ENCODE measurements around the gene STK32B.

STK32B gene

DNA sequence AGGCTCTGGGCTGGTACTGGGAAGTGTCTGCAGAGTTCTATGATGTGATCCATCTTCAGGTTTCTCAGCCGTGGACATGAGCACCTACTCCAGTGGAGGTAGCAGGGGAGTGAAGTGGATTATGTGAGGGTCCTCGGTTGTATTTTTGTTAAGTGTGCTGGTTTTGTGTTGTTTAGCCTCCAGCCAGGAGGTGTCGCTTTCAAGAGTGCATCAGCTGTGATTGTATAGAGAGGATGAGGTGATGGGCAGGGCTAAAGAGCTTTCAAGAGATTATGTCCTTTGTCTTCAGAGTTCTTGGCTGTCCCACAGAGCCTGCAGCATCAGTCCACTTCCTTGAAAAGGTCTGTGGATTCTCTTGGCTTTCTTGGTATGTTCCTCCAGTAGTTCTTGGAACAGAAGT is 256.6 kb downstream of the STK32B start:
- Histone ChIP-seq H3K9ac (ENCODE audit: low read length) (no peak overlapping the region), H3K36me3 (ENCODE audit: control insufficient read depth, insufficient read depth, low read length) (no peaks in the 10 kb centered on the region), H3K4me1 (ENCODE audit: control insufficient read depth, insufficient read depth, low read length) (no peaks in the 10 kb centered on the region), H3K4me3 (ENCODE audit: low read length) (no peak overlapping the region), H3K27me3 (ENCODE audit: control insufficient read depth, insufficient read depth, low read length) (no peaks in the 10 kb centered on the region), H3K9me3 (ENCODE audit: control insufficient read depth, low read length) (no peaks in the 10 kb centered on the region)

DNA sequence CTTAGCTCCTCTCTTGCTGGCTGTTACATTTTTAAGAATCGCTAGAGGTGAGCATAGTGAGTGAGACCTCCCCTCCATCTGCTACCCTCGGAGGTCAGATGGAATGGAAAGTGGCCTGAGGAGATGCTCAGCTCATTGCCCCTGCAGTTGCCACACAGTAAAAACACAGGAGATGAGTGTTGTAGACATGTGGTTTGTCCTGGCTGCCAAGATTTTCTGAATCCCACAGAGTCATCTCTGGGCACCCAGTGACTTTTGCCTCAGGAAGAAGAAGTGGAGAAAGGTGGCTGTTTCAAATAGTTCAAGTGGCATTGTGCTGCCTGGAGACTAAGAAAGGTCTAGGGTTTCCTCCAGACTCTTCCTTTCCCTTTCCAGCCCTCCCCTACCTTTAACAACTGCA is 271.0 kb downstream of the STK32B start:
- H3K36me3 ChIP-seq (ENCODE audit: control insufficient read depth, insufficient read depth, low read length): no peaks in the 10 kb centered on the region
- no peaks in the 10 kb centered on the region for H3K4me1 ChIP-seq (ENCODE audit: control insufficient read depth, insufficient read depth, low read length)
- H3K4me3 ChIP-seq (ENCODE audit: low read length): no peak overlapping the region
- no peaks in the 10 kb centered on the region for H3K9me3 ChIP-seq (ENCODE audit: control insufficient read depth, low read length)
- no peaks in the 10 kb centered on the region for H3K27me3 ChIP-seq (ENCODE audit: control insufficient read depth, insufficient read depth, low read length)
- H3K9ac ChIP-seq (ENCODE audit: low read length): no peak overlapping the region

DNA sequence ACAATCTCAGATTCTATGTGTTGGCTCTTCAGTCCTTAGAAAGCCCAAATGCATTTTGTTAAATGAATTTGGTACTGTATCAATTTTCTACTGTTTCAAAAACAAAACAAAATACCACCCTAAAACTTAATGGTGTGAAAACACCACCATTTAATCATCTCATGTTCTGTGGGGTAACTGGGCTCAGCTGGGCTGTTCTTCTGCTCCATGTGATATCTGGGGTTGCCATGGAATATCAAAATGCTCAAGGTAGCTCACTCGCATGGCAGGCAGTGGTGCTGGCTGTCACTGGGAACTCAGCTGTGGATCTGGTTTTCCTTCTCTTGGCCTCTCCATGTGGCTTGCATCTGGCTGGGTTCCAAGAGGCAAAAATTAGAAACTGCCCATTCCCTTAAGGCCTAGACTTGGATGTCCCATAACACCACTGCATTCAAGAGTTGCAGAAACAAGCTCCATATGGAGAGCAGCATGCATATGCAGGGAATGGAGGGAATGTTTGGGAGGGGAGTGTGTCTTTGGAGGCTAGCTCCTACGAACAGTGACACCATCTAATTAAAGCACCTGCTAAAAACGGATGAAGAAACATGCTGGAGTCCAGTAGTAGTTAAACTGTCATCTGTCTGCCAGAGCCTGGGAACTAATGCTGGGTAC is 279.2 kb downstream of the STK32B start:
- no peaks in the 10 kb centered on the region for H3K9me3 ChIP-seq (ENCODE audit: control insufficient read depth, low read length)
- H3K4me3 ChIP-seq (ENCODE audit: low read length): no peak overlapping the region
- H3K27me3 ChIP-seq (ENCODE audit: control insufficient read depth, insufficient read depth, low read length): no peaks in the 10 kb centered on the region
- H3K36me3 ChIP-seq (ENCODE audit: control insufficient read depth, insufficient read depth, low read length): no peaks in the 10 kb centered on the region
- H3K9ac ChIP-seq (ENCODE audit: low read length): no peak overlapping the region
- no peaks in the 10 kb centered on the region for H3K4me1 ChIP-seq (ENCODE audit: control insufficient read depth, insufficient read depth, low read length)

DNA sequence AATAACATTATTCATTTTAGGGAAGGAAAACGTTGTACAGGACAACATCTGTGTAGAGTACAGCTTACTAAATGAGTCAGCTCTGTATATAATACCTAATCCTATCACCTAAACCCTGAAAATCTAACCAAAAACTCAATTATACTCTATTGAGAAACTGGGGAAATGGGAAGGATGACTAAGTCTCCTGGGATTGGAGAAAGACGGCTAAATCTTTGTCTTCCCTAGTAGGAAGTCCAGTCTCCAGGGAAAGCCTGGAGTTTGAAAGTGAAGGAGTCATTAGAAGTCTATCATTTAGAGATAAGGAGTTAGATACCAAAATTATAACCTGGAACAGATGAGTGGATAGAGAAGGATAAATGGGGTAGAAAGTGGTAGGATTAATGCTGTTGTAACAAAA is 286.5 kb downstream of the STK32B start:
- Histone ChIP-seq H3K9ac (ENCODE audit: low read length) (no peak overlapping the region), H3K4me3 (ENCODE audit: low read length) (no peak overlapping the region), H3K9me3 (ENCODE audit: control insufficient read depth, low read length) (no peaks in the 10 kb centered on the region), H3K4me1 (ENCODE audit: control insufficient read depth, insufficient read depth, low read length) (no peaks in the 10 kb centered on the region), H3K36me3 (ENCODE audit: control insufficient read depth, insufficient read depth, low read length) (no peaks in the 10 kb centered on the region), H3K27me3 (ENCODE audit: control insufficient read depth, insufficient read depth, low read length) (no peaks in the 10 kb centered on the region)

DNA sequence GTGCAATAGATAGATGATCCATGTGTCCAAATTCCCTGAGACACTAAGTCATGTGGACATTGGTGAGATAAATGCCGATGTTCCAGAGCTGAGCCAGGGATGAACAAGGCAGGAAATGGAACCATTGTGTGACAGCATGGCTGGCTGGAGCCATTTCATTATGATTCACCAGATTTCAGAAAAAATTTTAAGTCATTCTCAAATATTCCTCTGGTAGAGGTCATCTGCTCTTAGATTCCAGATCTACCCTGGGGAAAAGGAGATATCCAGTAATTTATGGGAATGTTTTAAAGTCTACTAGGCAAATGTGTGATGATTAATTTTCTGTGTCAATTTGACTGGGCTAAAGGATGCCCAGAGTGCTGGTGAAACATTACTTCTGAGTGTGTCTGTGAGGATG is 287.3 kb downstream of the STK32B start:
- Histone ChIP-seq H3K4me1 (ENCODE audit: control insufficient read depth, insufficient read depth, low read length) (no peaks in the 10 kb centered on the region), H3K36me3 (ENCODE audit: control insufficient read depth, insufficient read depth, low read length) (no peaks in the 10 kb centered on the region), H3K9me3 (ENCODE audit: control insufficient read depth, low read length) (no peaks in the 10 kb centered on the region), H3K9ac (ENCODE audit: low read length) (no peak overlapping the region), H3K27me3 (ENCODE audit: control insufficient read depth, insufficient read depth, low read length) (no peaks in the 10 kb centered on the region), H3K4me3 (ENCODE audit: low read length) (no peak overlapping the region)

DNA sequence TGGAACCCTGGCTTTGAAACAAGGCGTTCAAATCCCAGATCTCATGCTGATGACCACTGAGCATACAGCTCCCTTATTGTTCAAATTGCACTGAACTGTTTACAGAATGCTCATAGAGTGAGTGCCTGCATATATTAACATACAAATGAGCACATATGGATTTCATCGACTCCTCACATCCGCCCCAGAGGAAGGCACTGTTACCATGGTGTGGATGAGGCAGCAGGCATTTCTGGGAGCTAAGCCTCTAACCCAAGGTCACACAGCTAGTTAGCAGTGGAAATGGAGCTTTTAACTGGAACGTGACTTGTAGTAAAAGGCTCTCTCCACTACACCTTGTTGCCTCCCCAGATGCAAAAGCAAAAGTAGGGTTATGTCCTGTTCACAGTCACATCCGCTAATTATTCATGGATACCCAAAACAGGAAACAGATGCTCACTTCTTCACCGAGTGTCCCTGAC is 289.7 kb downstream of the STK32B start:
- Histone ChIP-seq H3K36me3 (ENCODE audit: control insufficient read depth, insufficient read depth, low read length) (no peaks in the 10 kb centered on the region), H3K9me3 (ENCODE audit: control insufficient read depth, low read length) (no peaks in the 10 kb centered on the region), H3K4me3 (ENCODE audit: low read length) (no peak overlapping the region), H3K9ac (ENCODE audit: low read length) (no peak overlapping the region), H3K4me1 (ENCODE audit: control insufficient read depth, insufficient read depth, low read length) (no peaks in the 10 kb centered on the region), H3K27me3 (ENCODE audit: control insufficient read depth, insufficient read depth, low read length) (no peaks in the 10 kb centered on the region)

DNA sequence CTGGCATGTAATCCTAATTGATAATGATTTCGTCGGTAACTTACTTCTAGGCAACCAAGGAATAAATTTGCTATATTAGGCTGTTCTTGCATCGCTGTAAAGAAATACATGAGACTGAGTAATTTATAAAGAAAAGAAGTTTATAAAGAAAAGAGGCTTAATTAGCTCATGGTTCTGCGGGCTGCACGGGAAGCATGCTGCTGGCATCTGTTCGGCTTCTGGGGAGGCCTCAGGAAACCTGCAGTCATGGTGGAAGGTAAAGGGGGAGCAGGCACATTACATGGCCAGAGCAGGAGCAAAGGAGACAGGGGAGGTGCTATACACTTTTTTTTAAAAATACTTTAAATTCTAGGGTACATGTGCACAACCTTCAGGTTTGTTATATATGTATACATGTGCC is 290.2 kb downstream of the STK32B start:
- no peaks in the 10 kb centered on the region for H3K4me1 ChIP-seq (ENCODE audit: control insufficient read depth, insufficient read depth, low read length)
- H3K9me3 ChIP-seq (ENCODE audit: control insufficient read depth, low read length): no peaks in the 10 kb centered on the region
- H3K4me3 ChIP-seq (ENCODE audit: low read length): no peak overlapping the region
- H3K27me3 ChIP-seq (ENCODE audit: control insufficient read depth, insufficient read depth, low read length): no peaks in the 10 kb centered on the region
- H3K9ac ChIP-seq (ENCODE audit: low read length): no peak overlapping the region
- no peaks in the 10 kb centered on the region for H3K36me3 ChIP-seq (ENCODE audit: control insufficient read depth, insufficient read depth, low read length)

DNA sequence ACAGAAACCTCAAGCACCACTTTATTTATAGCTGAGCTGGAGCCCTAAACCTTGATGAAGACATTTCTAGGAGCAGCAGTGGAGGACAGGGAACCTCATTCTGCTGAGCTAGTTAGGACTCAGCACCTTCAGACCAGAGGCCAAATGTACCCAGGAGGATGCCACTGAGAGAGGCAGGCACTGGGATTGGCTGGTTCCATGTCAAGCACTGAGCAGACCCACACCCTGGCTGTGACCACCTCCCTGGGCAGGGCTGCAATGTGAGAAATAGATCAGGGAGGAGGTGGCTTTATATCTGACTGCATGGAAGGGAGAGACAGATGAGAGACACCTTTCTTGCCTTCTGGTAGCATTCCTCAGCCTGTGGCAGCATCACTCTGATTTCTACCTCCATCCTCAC is 304.6 kb downstream of the STK32B start:
- H3K36me3 ChIP-seq (ENCODE audit: control insufficient read depth, insufficient read depth, low read length): no peaks in the 10 kb centered on the region
- H3K4me1 ChIP-seq (ENCODE audit: control insufficient read depth, insufficient read depth, low read length): no peaks in the 10 kb centered on the region
- H3K4me3 ChIP-seq (ENCODE audit: low read length): no peak overlapping the region
- H3K27me3 ChIP-seq (ENCODE audit: control insufficient read depth, insufficient read depth, low read length): no peaks in the 10 kb centered on the region
- no peaks in the 10 kb centered on the region for H3K9me3 ChIP-seq (ENCODE audit: control insufficient read depth, low read length)
- H3K9ac ChIP-seq (ENCODE audit: low read length): no peak overlapping the region

DNA sequence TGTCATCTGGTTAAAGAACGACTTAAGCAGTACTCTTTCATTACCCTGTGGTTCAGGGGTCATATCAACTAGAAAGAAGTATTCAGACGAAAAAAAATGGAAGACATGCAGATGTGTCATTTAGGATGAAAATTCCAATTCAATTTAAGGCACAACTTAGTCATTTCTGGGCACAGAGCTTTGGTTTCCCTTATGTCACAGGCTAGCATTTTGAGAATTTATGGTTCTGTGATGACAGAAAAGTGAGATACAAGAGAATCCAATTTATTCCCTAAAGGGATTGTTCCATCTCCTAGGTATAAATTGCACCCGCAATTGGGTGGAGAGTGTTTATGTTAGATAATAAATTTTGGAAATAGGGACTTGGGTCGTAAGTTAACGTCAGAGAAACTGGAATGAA is 306.6 kb downstream of the STK32B start:
- H3K27me3 ChIP-seq (ENCODE audit: control insufficient read depth, insufficient read depth, low read length): no peaks in the 10 kb centered on the region
- no peaks in the 10 kb centered on the region for H3K4me1 ChIP-seq (ENCODE audit: control insufficient read depth, insufficient read depth, low read length)
- no peak overlapping the region for H3K9ac ChIP-seq (ENCODE audit: low read length)
- no peaks in the 10 kb centered on the region for H3K9me3 ChIP-seq (ENCODE audit: control insufficient read depth, low read length)
- H3K4me3 ChIP-seq (ENCODE audit: low read length): no peak overlapping the region
- no peaks in the 10 kb centered on the region for H3K36me3 ChIP-seq (ENCODE audit: control insufficient read depth, insufficient read depth, low read length)

DNA sequence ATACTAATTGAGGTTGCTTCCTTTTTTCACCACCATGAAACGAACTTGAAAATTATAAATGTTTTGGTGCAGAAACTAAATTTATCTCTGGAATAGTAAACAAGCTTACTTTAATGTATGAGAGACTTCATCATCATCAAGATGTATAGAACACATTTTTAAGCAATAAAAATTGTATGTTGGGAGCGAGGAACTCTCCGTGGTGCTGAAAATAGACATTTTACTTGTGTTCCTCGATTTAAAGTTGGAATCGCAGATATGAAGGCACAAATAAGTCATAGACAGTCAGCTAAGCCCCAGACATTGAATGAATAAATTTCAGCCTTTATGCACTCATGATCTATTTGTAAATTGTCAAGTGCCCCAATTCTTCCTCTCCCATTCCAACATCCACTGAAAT is 310.7 kb downstream of the STK32B start:
- Histone ChIP-seq H3K4me3 (ENCODE audit: low read length) (no peak overlapping the region), H3K27me3 (ENCODE audit: control insufficient read depth, insufficient read depth, low read length) (no peaks in the 10 kb centered on the region), H3K9me3 (ENCODE audit: control insufficient read depth, low read length) (no peaks in the 10 kb centered on the region), H3K4me1 (ENCODE audit: control insufficient read depth, insufficient read depth, low read length) (peaks cover 9% of the 10 kb centered on the region), H3K9ac (ENCODE audit: low read length) (no peak overlapping the region), H3K36me3 (ENCODE audit: control insufficient read depth, insufficient read depth, low read length) (no peaks in the 10 kb centered on the region)

DNA sequence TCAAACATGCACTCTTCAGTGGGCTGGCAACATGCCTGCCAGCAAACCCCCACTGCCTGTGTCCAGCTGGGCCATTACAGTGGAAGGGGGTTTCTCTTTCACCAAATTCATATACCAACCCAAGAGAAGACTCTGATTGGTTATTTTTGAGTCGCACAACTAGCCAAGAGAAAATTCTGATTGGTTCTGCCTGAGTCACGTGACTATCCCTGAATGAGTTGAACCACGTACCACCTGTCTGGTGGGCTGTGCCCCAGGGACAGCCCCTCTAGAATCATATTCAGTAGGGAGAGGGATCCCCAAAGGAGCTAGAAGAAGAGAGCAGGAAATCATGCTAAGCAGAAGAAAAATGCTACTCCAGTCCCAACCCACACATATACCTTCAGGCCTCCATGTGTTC is 313.1 kb downstream of the STK32B start:
- no peaks in the 10 kb centered on the region for H3K36me3 ChIP-seq (ENCODE audit: control insufficient read depth, insufficient read depth, low read length)
- H3K27me3 ChIP-seq (ENCODE audit: control insufficient read depth, insufficient read depth, low read length): no peaks in the 10 kb centered on the region
- no peak overlapping the region for H3K4me3 ChIP-seq (ENCODE audit: low read length)
- H3K9me3 ChIP-seq (ENCODE audit: control insufficient read depth, low read length): no peaks in the 10 kb centered on the region
- H3K9ac ChIP-seq (ENCODE audit: low read length): no peak overlapping the region
- H3K4me1 ChIP-seq (ENCODE audit: control insufficient read depth, insufficient read depth, low read length): peaks cover 9% of the 10 kb centered on the region

DNA sequence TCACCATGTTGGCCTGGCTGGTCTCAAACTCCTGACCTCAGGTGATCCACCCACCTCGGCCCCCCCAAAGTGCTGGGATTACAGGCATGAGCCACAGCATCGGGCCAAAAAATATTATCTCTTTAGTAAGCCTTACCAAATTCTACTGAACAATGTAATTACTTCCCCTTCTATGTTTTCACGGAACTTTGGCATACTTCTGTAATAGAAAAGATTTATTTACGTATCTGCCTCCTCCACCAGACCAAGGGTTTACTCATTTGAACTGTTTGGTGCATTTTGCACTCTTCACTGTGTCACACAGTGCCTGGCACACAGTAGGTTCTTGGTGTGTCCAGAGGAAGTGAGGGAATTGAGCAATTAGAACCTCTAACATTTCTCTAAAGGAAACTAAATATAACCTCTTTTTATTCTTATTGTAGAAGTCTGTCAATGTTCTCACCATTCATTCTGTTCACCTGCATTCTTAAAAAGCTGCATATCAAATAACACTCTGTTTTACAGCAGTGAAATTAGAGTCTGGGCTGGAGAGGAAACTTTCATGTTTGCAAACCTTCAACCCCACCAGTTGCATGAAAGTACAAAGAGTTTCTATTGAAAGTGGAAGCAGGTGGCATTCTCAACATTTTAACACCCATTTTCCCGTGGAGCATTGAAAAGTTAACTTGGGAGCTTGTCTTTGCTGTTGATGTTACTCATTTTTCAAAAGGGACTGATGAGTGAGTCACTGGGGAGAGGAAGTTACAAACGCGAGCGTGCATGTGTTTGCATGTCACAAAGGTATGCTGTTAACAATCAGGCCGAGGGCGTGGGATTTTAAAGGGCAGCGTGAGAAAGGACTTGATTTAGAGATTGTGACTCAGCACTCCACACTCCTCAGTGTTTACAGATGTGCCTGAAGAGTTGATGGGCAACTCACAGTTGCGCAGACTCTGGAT is 314.1 kb downstream of the STK32B start:
- Histone ChIP-seq H3K36me3 (ENCODE audit: control insufficient read depth, insufficient read depth, low read length) (no peaks in the 10 kb centered on the region), H3K27me3 (ENCODE audit: control insufficient read depth, insufficient read depth, low read length) (no peaks in the 10 kb centered on the region), H3K9me3 (ENCODE audit: control insufficient read depth, low read length) (no peaks in the 10 kb centered on the region), H3K4me1 (ENCODE audit: control insufficient read depth, insufficient read depth, low read length) (peaks cover 9% of the 10 kb centered on the region), H3K4me3 (ENCODE audit: low read length) (no peak overlapping the region), H3K9ac (ENCODE audit: low read length) (no peak overlapping the region)

Measured in mucosa of stomach (tissue), 1 donor.